Kidney epithelial cell (primary cell): ENCODE data around the gene PLEKHF1. TPM values are rescaled to one million over a fixed set of nuclear protein-coding genes. Genes with fewer than 3 reads are reported as not detected.

Experiments used
- DNase-seq: peaks from one replicate; pipeline ENCODE4 v3.0.0-alpha.2; 2010; ENCODE audit warnings: low read depth
- H3K27me3 ChIP-seq: 2 replicates; pipeline ENCODE4 v1.6.0; 2011; ENCODE audit warnings: low read length; ENCODE audit not compliant: control insufficient read depth, insufficient read depth
- H3K36me3 ChIP-seq: 2 replicates; pipeline ENCODE4 v1.5.1; 2011; ENCODE audit warnings: low read length; ENCODE audit not compliant: control insufficient read depth, insufficient read depth
- H3K4me3 ChIP-seq: 2 replicates; pipeline ENCODE4 v1.5.1; 2011; ENCODE audit warnings: low read depth, mild to moderate bottlenecking, control low read depth, low read length
- total RNA-seq: library from RNA; depleted of rRNA; stranded (reverse); fragments of >200 nt; gene quantifications from 2 replicates; pipeline ENCODE4 v1.2.3, GENCODE V29; 2015
- TF ChIP-seq, protein P1 (sequence below): IDR thresholded peaks from 2 replicates; pipeline ENCODE4 v1.5.1; 2011; ENCODE audit warnings: mild to moderate bottlenecking, moderate library complexity, low read length, control low read depth, inconsistent platforms; ENCODE audit not compliant: insufficient read depth, poor library complexity, severe bottlenecking

The PLEKHF1 gene, protein sequence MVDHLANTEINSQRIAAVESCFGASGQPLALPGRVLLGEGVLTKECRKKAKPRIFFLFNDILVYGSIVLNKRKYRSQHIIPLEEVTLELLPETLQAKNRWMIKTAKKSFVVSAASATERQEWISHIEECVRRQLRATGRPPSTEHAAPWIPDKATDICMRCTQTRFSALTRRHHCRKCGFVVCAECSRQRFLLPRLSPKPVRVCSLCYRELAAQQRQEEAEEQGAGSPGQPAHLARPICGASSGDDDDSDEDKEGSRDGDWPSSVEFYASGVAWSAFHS
- total RNA-seq: 59.0 and 70.3 TPM in 2 replicates

DNA sequence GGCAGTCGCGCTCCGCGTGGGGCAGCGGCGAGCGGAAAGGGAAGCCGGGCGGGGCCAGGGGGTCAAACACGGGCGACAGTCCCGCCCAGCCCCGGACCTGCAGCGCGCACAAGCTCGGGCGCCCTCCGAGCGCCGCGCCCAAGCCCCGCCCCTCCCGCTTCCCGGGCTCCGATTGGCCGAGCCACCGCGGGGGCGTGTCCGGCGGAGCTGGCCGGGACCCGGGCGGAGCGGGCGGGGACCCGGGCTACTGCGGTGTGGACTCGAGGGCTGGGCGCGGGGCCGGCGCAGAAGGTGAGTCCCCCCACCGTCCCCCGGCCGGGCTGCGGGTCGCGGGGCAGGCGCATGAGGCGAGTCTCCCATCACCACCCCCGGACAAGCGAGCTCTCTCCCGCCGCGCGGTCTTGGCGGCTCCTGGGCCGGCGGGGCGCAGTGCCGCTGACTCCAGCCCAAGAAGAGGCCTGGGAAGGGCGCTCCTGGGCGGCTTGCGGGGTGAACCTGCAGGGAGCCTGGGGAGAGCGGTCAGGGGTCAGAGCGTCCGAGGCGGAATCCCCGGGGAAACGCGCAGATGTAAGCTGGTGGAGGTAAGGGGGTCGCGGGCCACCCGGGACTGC is at the start of gene PLEKHF1:
PLEKHF1 (plus strand) TSS at position 247 of the 611 bp plus-strand sequence. CDS start 8,379 bp downstream, outside the sequence.
- Histone ChIP-seq H3K27me3 (no peaks in the 10 kb centered on the region), H3K4me3 (peak within 1 kb of the TSS; percentile 82), H3K36me3 (no peaks in the 10 kb centered on the region)
- TF ChIP-seq, protein P1, sequence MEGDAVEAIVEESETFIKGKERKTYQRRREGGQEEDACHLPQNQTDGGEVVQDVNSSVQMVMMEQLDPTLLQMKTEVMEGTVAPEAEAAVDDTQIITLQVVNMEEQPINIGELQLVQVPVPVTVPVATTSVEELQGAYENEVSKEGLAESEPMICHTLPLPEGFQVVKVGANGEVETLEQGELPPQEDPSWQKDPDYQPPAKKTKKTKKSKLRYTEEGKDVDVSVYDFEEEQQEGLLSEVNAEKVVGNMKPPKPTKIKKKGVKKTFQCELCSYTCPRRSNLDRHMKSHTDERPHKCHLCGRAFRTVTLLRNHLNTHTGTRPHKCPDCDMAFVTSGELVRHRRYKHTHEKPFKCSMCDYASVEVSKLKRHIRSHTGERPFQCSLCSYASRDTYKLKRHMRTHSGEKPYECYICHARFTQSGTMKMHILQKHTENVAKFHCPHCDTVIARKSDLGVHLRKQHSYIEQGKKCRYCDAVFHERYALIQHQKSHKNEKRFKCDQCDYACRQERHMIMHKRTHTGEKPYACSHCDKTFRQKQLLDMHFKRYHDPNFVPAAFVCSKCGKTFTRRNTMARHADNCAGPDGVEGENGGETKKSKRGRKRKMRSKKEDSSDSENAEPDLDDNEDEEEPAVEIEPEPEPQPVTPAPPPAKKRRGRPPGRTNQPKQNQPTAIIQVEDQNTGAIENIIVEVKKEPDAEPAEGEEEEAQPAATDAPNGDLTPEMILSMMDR: no peak
- no peak for DNase-seq

DNA sequence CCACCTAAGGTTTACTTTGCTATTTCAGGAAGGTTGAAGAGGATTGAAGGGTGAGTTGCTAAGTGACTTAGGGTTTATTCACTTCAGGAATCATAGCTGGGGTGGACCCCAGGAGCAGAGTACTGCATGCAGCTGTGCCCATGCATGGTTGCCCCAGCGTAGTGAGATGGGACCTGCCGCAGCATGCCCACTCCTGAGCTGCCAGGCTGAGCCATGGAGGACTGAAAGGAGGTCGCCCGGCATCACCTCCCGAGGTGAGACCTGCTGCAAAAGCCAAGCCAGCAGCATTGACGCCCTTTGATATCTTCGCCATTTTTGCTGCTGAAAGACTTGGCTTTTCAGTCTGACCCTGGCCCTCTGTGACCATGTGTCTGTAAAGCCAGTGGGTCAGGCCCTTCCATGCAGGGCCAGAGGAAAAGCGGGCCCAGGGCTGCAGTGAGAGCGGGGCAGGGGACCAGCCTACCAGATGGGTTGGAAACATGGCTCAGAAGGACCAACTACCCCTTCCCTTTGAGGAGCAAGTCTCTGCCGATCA is 49.3 kb upstream of the PLEKHF1 start:
- Histone ChIP-seq H3K27me3 (no peaks in the 10 kb centered on the region), H3K36me3 (no peaks in the 10 kb centered on the region), H3K4me3 (no peak overlapping the region)
- TF ChIP-seq, protein P1: no peak
- no peak for DNase-seq

DNA sequence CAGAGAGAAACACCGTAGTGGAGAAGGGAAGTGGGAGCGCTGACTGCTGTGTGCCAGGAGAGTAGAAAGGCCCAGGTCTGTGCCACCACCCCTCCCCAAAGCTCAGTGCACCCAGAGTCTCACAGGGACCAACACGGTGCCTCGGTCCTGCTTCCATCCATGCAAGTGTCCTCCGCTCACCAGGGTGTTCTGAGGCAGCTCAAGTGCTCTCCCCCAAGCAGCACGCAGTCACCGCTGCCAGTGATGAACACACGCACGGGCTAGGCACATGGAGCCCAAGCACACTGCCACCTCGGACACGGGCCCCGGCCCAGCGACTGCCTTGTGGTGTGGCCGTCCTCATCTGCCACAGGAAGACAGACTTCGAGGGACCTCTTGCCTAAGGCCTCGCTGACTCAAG is 48.7 kb upstream of the PLEKHF1 start:
- no peak for DNase-seq
- no peaks in the 10 kb centered on the region for H3K36me3 ChIP-seq
- H3K27me3 ChIP-seq: no peaks in the 10 kb centered on the region
- no peak overlapping the region for H3K4me3 ChIP-seq
- TF ChIP-seq, protein P1: no peak

DNA sequence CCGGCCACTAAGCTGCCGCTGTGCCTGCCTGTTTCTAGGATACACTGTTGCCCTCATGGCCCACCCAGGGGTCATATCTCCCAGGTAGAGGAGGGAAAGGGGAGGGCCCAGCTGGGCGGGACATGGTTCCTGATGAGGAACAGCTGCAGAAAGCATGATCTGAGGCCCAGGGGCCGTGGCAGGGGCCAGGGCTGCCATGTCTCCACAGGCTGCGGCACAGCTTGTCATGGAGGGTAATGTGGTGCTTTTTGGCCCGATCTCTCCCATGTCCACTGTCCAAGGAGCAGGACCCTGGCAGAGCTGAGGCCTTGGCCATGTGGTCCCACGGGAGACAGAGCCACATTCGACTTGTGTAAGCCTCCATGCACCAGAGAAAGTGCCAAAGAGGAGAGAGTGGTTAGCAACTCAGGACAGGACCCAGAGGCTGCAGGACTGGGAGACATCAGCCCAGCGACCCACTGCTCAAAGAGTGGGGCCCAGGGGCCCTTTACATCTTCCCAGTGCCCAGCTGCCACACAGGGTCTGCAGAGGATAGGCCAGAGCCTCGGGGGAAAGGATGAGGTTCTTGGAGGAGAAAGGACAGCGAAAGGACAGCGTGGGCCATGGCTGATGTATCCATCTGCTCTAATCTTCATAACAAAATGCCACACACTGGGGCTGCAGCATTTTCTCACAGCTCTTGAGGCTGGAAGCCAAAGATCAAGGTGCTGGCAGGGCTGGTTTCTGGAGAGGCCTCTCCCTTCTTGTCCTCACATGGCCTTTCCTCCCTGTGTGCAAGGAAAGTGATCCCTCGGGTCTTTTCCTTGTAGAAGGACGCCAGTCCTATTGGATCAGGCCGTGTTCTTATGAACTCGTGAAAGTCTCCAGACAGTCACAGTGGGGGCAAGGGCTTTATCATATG is 47.6 kb upstream of the PLEKHF1 start:
- TF ChIP-seq, protein P1: no peak
- H3K27me3 ChIP-seq: no peaks in the 10 kb centered on the region
- H3K36me3 ChIP-seq: no peaks in the 10 kb centered on the region
- H3K4me3 ChIP-seq: no peak overlapping the region
- DNase-seq: no peak

DNA sequence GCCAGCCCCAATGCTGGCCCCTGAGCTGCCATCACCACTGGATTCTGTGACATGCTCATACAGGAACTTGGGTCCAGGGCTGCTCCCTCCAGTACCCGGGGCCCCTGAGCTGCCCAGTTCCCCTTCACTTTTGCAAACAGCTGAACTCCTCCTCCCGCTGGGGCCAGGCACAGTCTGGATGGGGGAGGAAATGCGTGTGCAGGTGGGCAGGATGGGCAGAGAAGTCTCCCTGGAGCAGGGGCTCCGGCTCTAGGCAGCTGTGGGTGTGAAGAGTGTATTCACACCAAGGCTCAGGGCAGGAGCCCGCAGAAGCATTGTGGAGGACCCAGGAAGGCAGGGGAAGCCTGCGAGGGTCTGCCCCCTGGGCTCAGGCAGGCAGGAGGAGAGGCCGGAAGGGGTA is 46.8 kb upstream of the PLEKHF1 start:
- no peak overlapping the region for H3K4me3 ChIP-seq
- H3K36me3 ChIP-seq: no peaks in the 10 kb centered on the region
- DNase-seq: no peak
- TF ChIP-seq, protein P1: no peak
- no peaks in the 10 kb centered on the region for H3K27me3 ChIP-seq
